ENCODE data around the gene MRFAP1L1.

DNA sequence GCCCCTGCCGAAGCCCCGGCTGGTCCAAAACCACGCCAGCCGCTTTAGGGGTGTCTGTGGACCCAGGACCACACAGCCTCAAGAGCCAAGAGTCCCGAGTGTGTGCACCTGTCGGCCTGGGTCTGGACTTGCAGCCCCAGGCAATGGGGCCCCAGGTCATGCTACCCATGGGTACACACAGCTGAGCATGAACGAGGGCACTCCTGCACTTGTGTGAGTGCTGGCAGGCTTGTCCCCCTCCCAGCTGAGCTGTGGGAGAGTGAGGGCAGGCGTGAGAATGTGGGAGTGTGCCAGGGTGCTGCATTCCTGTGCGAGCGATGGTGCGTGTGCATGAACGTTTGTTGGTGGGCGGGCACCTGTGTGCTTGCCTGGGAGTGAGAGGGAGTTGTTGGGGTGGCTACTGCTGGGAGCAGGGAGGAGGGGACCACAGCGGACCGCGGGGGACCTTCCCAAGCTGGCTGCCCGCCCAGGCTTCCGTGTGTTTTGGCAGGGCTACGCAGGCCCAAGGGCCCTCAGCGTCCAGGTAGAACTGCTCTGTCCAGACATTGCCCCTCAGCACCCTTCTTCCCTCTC lies 37.1 kb upstream of the MRFAP1L1 start:
- no peak for TF ChIP-seq CTCF (IDR thresholded peaks at IDR 0.05)
- no peak for TF ChIP-seq POLR2A (IDR thresholded peaks at IDR 0.05)
- peak; percentile 74 for TF ChIP-seq POLR2AphosphoS5 (IDR thresholded peaks at IDR 0.05)
